Neuron (in vitro differentiated cells): ENCODE results near the gene MSRB1.
A peak's percentile ranks its signal among the peaks of the same experiment; 100 is the strongest.
"Not testable (repeated sequence)": the region's sequence is repeated elsewhere in the genome, so short reads cannot be mapped to it uniquely, and the experiment has no call there.

Experiments
- H2AFZ ChIP-seq: one replicate; pipeline ENCODE4 v1.6.1; 2013; ENCODE audit warnings: low read depth, mild to moderate bottlenecking, inconsistent platforms, low read length, moderate library complexity
- H3K27me3 ChIP-seq: one replicate; pipeline ENCODE4 v1.6.1; 2013; ENCODE audit warnings: low read length; ENCODE audit not compliant: insufficient read depth
- H3K36me3 ChIP-seq: one replicate; pipeline ENCODE4 v1.6.1; 2013; ENCODE audit warnings: low read length; ENCODE audit not compliant: insufficient read depth
- H3K4me1 ChIP-seq: one replicate; pipeline ENCODE4 v1.6.1; 2013; ENCODE audit warnings: low read length; ENCODE audit not compliant: insufficient read depth
- H3K4me3 ChIP-seq: 2 replicates; pipeline ENCODE4 v1.5.1; 2013; ENCODE audit warnings: mild to moderate bottlenecking, low read length, moderate library complexity
- H3K9me3 ChIP-seq: one replicate; pipeline ENCODE4 v1.6.1; 2013; ENCODE audit warnings: low read length

The MSRB1 gene

DNA sequence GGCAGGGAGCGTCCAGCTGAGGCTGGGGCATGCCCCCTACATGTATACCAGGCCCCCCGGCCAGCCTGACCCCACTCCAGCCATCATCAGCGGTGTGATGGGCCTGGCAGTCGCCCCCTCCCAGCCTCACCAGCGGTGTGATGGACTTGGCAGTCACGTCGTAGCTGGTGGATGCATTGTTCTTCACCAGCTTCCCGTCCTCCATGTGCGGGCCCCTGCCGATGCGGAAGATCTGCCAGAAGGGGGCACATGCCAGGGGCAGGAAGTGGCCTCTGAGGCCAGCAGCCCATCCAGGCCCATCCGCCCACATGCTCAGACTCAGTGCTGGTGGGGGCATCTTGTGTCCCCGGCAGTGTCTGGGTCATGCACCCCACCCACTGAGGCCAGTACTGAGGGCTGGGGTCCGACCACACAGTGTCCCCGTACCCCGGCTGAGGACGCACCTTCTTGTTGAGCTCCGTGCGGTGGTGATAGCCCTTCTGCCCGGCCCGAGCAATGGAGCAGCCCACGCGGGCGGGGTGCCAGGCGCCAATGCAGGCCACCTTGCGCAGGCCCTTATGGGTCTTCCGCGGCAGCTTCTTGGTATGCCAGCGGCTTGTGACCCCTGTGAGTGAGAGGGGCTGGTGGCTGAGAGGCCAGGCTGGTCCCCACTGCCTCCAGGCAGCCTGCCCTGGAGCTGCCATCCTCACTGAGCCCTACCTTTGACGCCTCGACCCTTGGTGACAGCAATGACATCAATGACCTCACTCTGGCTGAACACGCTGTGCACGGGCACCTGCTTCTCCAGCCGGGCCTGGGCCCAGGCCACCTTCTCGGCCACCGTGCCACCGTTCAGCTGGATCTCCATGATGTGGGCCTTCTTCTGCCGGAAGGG, 3.7 kb upstream of the MSRB1 start:
- H2AFZ ChIP-seq: no peak overlapping the region
- peaks cover 7% of the 10 kb centered on the region for H3K4me1 ChIP-seq
- H3K4me3 ChIP-seq: no peak overlapping the region
- no peaks in the 10 kb centered on the region for H3K9me3 ChIP-seq
- H3K27me3 ChIP-seq: no peaks in the 10 kb centered on the region
- H3K36me3 ChIP-seq: no peaks in the 10 kb centered on the region

DNA sequence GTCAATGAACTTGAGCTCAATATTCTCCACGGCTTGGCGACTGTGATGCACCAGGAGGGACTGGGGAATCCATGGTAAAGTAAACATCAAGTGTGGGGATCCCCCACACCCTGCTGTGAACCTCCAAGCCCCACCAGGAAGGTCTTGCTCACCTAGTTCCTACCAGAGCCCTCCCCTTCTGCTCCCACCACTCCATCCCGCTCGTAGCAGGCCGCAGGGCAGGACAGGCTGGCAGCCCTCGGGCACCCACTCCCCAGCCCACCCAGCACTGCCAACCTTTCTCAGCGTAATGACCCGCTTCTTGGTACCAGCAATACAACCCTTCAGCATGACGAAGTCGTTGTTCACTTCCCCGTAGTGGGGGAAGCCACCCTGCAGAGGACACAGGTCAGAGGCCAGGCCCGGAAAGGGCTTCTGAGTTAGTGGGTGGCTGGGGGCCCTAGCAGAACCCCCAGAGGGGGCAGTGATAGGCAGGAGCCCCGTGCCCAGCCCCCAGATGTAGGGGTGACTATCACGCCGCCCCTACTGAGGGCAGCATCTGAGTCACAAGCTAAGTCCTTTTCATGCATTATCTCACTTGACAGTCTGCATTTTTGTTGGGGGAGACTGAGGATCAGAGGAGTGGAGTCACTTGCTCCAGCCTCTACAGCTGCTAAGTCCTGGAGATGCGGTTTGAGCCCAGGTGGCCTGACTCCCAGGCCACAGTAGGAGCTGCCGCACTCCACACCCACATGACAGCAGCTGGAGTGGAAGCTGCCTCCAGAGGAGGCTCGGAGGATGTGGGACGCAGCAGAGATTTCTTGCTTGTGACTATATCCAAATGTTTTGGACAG, 2.8 kb upstream of the MSRB1 start:
- Histone ChIP-seq H3K27me3 (no peaks in the 10 kb centered on the region), H3K4me1 (peaks cover 8% of the 10 kb centered on the region), H3K9me3 (no peaks in the 10 kb centered on the region), H3K36me3 (no peaks in the 10 kb centered on the region), H3K4me3 (no peak overlapping the region), H2AFZ (no peak overlapping the region)

DNA sequence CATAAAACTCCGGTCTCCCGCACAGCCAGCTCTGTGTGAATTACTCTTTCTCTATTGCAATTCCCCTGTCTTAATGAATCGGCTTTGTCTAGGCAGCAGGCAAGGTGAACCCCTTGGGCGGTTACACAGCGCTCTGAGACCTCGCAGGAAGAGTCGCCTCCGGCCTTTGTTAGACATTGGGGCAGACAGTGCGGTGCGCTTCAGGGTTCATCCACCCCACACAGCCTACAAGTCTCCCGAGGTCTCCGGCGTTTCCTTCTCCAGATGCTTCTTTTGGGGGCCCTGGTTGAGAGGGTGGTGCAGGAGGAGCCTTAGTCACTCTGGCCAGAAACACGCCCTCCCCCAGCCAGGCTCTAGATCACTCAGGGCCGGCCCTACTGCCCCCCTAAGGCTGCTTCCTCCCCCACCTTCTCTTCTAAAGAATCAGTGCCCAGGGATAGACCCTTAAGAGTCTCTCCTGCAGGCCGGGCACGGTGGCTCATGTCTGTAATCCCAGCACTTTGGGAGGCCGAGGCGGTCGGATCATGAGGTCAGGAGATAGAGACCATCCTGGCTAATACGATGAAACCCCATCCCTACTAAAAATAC, 1.7 kb upstream of the MSRB1 start:
- H3K4me3 ChIP-seq: no peak overlapping the region
- no peaks in the 10 kb centered on the region for H3K27me3 ChIP-seq
- H2AFZ ChIP-seq: no peak overlapping the region
- peaks cover 5% of the 10 kb centered on the region for H3K36me3 ChIP-seq
- H3K4me1 ChIP-seq: peaks cover 8% of the 10 kb centered on the region
- H3K9me3 ChIP-seq: no peaks in the 10 kb centered on the region

DNA sequence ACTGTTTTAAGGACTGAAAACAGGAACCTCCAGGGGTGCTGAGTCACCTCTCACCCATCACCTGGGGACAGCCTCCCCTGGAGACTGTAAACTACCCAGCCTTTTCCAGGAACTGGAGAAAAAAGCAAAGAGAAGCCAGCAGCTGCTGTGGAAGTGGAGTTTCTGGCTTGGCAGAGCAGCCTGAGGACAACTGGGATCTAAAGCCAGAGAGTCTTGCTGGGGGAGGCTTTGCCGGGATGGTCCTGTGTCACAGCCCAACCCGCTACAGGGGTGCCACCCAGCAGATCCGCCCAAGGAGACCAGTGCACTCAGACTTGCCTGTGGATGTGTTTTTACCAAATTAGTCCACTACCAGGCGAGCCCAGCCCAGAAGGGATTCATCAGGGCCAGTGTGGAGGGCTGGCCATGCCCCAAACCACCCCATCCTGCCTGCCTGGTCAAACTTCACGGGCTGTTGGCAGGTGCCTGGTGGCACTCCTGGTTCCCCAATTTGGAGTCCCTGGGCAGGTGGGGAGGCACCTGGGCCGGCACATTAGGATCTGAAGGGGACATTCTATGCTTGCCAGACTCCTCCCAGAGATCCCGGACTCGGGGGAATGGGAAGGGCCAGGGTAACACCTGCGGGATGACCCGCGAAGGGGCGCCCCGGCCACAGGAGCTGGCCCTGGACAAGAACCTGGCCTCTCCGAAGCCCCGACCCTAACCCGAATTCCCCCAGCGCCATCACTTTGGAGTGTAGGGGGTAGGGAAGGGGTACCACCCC, 771 bp downstream of the MSRB1 start:
- peaks cover 20% of the 10 kb centered on the region for H3K36me3 ChIP-seq
- no peaks in the 10 kb centered on the region for H3K27me3 ChIP-seq
- H2AFZ ChIP-seq: no peak overlapping the region
- H3K4me1 ChIP-seq: peaks cover 8% of the 10 kb centered on the region
- peak overlapping the region; percentile 83 for H3K4me3 ChIP-seq
- H3K9me3 ChIP-seq: no peaks in the 10 kb centered on the region

DNA sequence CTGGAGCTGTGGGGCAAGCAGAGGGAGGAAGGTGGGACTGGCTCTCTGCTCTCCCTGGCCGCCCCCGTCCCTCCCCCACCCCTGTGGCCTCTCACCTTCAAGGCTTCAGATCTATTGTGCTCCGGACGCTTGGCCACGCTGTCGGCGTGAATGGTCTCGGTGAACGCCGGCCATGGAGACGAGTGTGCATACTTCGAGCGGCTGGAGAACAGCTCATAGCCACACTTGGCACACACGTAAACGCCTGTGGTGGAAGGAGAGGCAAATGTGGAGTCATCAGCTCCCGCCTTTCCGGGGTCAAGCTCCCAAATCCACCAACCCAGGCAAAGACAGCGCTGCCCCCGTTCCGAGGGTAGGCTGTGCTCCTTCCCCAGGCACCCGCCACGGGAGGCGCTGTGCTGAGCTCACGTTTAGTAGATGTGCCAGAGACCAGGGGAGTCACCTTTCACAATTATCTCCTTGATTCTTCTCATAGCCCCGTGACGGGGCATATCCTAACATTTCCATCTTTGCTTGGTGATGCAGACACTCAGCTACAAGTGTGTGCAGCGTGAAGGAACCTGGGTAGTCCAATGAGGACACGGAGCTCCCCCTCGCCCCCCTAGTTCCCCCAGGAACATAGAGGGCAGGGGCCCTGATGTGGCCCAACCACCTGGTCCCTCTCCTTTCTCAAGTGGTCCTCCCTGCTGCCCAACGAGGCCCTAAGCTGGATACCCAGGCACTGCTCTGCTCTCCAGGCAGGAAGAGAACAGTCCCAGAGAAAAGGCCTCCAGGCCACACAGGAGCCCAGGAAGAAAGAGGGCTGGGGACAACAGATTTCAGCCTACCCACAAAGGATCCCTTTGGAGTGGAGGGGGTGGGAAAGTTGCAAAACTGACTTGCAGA, 1.6 kb downstream of the MSRB1 start:
- no peaks in the 10 kb centered on the region for H3K9me3 ChIP-seq
- no peak overlapping the region for H2AFZ ChIP-seq
- H3K4me3 ChIP-seq: peak overlapping the region; percentile 83
- H3K27me3 ChIP-seq: no peaks in the 10 kb centered on the region
- H3K4me1 ChIP-seq: peaks cover 8% of the 10 kb centered on the region
- H3K36me3 ChIP-seq: peaks cover 20% of the 10 kb centered on the region

DNA sequence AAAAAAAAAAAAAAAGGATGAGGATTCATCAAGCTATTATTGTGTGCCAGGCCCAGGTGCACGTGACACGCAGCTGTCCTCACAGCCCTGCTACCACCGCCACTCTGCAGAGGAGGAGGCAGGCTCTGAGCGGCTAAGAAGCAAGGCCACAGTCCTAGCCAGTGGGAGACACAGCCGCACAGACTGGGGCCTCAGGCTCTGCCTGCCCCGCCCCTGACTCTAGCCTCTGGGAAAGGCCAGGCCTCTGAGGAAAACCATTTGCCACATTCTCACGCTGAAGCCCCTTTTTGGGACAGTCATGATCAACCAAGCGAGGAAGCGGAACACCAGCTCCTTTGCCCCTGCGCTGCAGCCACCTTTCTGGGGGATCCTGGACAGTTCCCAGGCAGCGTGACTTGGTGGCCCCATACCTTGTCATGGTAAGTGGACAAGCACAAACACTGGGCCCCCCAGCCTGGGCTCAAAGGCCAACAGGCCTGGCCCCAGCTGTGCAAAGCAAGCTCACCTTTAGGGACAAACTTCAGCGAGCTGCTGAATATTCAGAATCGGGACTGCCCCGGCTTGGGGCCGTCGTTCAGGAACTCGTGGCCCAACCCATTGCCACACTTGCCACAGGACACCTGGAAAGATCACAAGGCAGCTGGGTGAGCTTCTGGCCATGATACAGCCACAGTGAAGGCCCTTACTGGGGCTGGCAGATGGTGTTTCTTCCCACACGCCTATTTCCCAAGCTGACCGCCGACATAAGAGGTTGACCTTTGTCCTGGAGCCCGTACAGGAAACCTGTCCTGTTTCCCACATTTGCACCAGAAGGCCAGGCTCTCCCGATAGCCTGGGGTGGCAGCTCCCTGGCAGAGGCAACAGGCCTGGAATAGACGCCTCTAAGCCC, 2.5 kb downstream of the MSRB1 start:
- Histone ChIP-seq H2AFZ (no peak overlapping the region), H3K9me3 (no peaks in the 10 kb centered on the region), H3K4me3 (no peak overlapping the region), H3K4me1 (peaks cover 8% of the 10 kb centered on the region), H3K27me3 (no peaks in the 10 kb centered on the region), H3K36me3 (peaks cover 20% of the 10 kb centered on the region)

DNA sequence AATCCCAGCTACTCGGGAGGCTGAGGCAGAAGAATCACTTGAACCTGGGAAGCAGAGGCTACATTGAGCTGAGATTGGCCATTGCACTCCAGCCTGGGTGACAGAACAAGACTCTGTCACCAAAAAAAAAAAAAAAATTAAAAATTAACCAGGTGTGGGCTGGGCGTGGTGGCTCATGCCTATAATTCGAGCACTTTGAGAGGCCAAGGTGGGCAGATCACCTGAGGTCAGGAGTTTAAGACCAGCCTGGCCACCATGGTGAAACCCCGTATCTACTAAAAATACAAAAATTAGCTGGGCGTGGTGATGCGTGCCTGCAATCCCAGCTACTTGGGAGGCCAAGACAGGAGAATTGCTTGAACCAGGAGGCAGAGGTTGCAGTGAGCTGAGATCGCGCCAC, 3.2 kb downstream of the MSRB1 start:
- not testable (repeated sequence) for H3K9me3 ChIP-seq, H2AFZ ChIP-seq, H3K4me1 ChIP-seq, H3K4me3 ChIP-seq, H3K27me3 ChIP-seq
- peaks cover 20% of the 10 kb centered on the region for H3K36me3 ChIP-seq

DNA sequence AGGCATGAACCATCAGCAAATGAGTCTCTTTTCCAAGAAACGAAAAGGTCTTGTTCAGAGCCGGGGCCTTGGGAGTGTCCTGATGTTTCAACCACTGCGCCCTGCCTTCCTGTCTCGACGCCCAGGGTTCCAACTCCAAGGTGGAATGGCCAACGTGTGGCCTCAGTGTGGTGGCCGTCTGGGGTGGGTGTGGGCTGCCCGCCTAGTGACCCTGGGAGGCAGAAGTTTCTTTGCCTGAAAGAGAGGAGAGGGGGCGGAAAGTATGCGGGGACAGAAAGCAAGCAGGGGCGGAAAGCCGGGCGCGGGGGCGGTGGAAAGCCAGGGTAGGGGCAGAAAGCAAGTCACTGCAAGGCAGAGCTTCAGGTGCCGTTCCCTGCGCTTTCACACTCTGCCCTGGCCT, 4.1 kb downstream of the MSRB1 start:
- H3K9me3 ChIP-seq: no peaks in the 10 kb centered on the region
- H3K27me3 ChIP-seq: no peaks in the 10 kb centered on the region
- H2AFZ ChIP-seq: no peak overlapping the region
- H3K4me1 ChIP-seq: peaks cover 8% of the 10 kb centered on the region
- H3K36me3 ChIP-seq: peaks cover 20% of the 10 kb centered on the region
- no peak overlapping the region for H3K4me3 ChIP-seq

DNA sequence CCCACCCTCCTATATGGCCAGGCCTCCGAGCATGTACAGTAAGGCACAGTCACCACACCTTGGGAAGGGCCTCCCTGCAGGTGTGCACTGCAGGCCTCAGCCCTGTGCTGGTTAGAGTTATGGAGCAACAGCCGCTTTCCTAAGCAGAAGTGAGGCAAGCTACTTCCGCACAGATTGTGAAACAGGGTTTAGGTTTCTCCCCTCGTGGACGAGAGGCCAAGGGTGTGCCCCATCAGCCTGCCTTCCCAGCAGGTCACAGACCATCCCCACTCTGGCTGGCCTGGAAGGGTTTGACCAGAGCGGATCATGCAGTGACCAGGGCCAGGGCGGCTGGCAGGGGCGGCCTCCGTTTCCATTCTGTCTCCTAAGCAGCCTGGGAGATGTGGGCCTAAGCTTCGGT, 4.7 kb downstream of the MSRB1 start:
- peaks cover 8% of the 10 kb centered on the region for H3K4me1 ChIP-seq
- no peaks in the 10 kb centered on the region for H3K9me3 ChIP-seq
- H3K27me3 ChIP-seq: no peaks in the 10 kb centered on the region
- no peak overlapping the region for H2AFZ ChIP-seq
- no peak overlapping the region for H3K4me3 ChIP-seq
- H3K36me3 ChIP-seq: peaks cover 20% of the 10 kb centered on the region

DNA sequence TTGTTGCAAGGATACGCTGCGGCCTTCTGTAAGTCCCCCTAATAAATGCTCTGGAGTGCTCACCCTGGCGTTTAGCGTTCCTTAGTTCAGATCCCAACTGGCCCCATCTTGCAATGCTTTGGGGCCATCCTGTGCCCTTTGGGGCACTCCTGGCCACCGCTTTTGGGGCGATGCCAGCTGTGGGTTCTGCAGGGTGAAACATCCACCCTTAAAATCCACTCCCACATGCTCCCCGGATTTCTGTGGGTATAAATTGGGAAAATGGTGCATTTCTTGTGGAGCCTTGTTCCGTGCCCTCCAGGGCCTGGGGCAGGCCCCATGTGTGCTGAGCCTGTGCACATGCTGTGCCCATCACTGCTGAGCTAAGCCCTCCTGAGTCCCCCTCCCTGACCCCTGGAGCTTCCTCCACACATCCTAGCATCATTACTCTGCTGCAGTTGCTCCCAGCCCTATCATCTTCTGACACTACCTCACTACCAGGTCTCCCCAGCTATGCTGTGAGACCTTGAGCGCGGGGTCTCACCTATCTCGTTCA, 6.0 kb downstream of the MSRB1 start:
- H3K4me3 ChIP-seq: no peak overlapping the region
- no peaks in the 10 kb centered on the region for H3K27me3 ChIP-seq
- peaks cover 20% of the 10 kb centered on the region for H3K36me3 ChIP-seq
- no peak overlapping the region for H2AFZ ChIP-seq
- H3K9me3 ChIP-seq: no peaks in the 10 kb centered on the region
- H3K4me1 ChIP-seq: peaks cover 7% of the 10 kb centered on the region

DNA sequence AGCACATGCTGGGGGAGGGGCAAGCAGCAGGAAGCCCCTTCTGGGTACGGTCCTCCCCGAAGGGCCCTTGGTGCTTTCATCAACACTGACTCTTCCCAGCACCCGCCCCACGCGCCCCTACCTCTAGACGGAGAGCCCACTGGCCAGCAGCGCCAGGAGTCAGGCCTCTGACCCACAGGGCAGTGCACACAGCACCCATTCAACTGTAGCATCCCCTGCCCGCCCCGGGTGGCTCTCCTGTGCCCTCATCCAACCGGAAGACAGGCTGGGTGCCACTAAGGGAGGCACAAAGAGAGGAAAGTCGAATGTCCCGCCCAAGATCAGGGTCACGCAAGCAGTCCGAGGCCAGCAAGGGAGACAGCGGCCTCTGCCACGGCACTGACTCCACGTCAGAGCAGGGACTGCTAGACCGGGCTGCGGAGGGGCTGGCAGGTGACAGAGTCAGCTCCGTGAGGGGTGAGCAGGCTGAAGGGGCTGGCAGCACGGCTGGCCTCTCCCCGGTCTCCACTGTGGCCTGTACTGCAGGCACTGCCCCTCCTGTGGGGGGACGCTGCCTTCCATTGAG, 9.8 kb downstream of the MSRB1 start:
- Histone ChIP-seq H3K27me3 (no peaks in the 10 kb centered on the region), H3K4me1 (peaks cover 4% of the 10 kb centered on the region), H2AFZ (no peak overlapping the region), H3K4me3 (no peak overlapping the region), H3K9me3 (no peaks in the 10 kb centered on the region), H3K36me3 (peaks cover 2% of the 10 kb centered on the region)
